Measurements from ENCODE around the gene ZNF423.

Gene ZNF423

DNA sequence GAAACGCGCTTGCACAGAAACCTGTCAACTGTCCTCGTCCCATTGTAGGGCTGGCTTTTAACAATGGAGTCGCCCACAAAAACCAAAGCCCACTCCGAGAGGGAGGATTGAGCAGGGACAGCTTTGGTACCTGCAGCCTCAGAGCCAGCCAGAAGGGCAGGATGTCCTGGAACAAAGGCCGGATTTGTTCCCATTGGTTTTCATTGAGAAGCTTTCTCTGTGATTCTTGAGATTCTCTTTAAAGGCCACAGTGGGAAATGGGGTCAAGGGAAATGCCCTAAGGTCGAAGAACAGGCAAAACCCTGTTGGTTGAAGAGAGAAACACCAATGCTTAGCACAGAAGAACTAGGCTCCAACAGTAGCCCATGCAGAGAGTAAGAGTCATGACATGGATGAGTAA is 416.9 kb downstream of the ZNF423 start:
- no peak for DNase-seq (ENCODE audit: low read depth, low spot score)
